Activated CD8-positive, alpha-beta memory T cell treated with anti-CD3 and anti-CD28 coated beads, Interleukin-2, amount 50 U/mL, for 1 hour (primary cell): ENCODE results near the gene NDUFA7.
"Not testable (repeated sequence)": the region's sequence is repeated elsewhere in the genome, so short reads cannot be mapped to it uniquely, and the experiment has no call there.

Source experiments
- DNase-seq: peaks from one replicate; pipeline ENCODE4 v3.0.0-alpha.2; 2020; ENCODE audit errors: extremely low read depth

The NDUFA7 gene

GRCh38 chr19:8264248-8264647, 56.9 kb downstream of the NDUFA7 start:
- not testable (repeated sequence) for DNase-seq

GRCh38 chr19:8262431-8262830, 58.7 kb downstream of the NDUFA7 start:
- no peak for DNase-seq

GRCh38 chr19:8261881-8262280, 59.3 kb downstream of the NDUFA7 start:
- DNase-seq: no peak

GRCh38 chr19:8261347-8261746, 59.8 kb downstream of the NDUFA7 start:
- DNase-seq: no peak
